ENCODE data around the gene LETMD1. TPM values are rescaled to one million over a fixed set of nuclear protein-coding genes. Genes with fewer than 3 reads are reported as not detected.

The LETMD1 gene
- total and polyA plus RNA-seq, 2 of the 8 experiments (the other 6 are each of a cell fraction or from before 2014, with no cell fraction given): 39.4 to 65.3 TPM

GRCh38 chr12:51077930-51078329, 29.8 kb downstream of the LETMD1 start:
- FAIRE-seq: no peak
- Histone ChIP-seq H3K23me2 (ENCODE audit: low read depth, low read length) (peaks cover 6% of the 10 kb centered on the region), H4K20me1 (replicated peaks in 1 of 2; ENCODE audit: control insufficient read depth in 1 of 2, insufficient read depth in 2 of 2, low read length in 2 of 2) (peaks cover 2 to 8% of the 10 kb centered on the region in 2 experiments), H3K18ac (ENCODE audit: extremely low read depth, low read length) (no peak overlapping the region), H2AK5ac (ENCODE audit: low read depth, low read length) (no peak overlapping the region), H3K36me3 (ENCODE audit: control insufficient read depth in 2 of 4, insufficient read depth in 4 of 4, low read length in 3 of 4) (peaks cover 2 to 12% (median 4%) of the 10 kb centered on the region in 4 experiments; a peak in 5 of 8 replicates), H2BK5ac (ENCODE audit: low read depth, low read length) (no peak overlapping the region), H3K23ac (ENCODE audit: insufficient read length) (no peak overlapping the region), H3K4me1 (replicated peaks in 1 of 4; ENCODE audit: control insufficient read depth in 3 of 4, insufficient read depth in 4 of 4, low read length in 3 of 4) (peaks cover 4 to 6% (median 5%) of the 10 kb centered on the region in 4 experiments; a peak in 4 of 7 replicates), H3K79me2 (ENCODE audit: control insufficient read depth in 1 of 2, insufficient read depth in 2 of 2, low read length in 2 of 2) (peaks cover 9 to 51% of the 10 kb centered on the region in 2 experiments; a peak in 3 of 4 replicates), H3K9ac (replicated peaks in 1 of 4; ENCODE audit: extremely low read depth in 1 of 4, low read depth in 3 of 4, low read length in 3 of 4) (no peak overlapping the region), H3K79me1 (ENCODE audit: low read depth, low read length) (peaks cover 11% of the 10 kb centered on the region), H3K9me3 (ENCODE audit: insufficient read depth in 2 of 2, low read depth in 1 of 2, low read length in 1 of 2) (no peaks in the 10 kb centered on the region), H3K4me2 (ENCODE audit: insufficient read depth in 1 of 2, low read depth in 2 of 2, low read length in 2 of 2) (no peak overlapping the region), H3K27me3 (replicated peaks in 1 of 4; ENCODE audit: control insufficient read depth in 3 of 4, extremely low read depth in 1 of 4, insufficient read depth in 3 of 4, low read length in 3 of 4) (no peaks in the 10 kb centered on the region), H3K27ac (ENCODE audit: low read depth, low read length) (no peak overlapping the region), H2AFZ (ENCODE audit: low read length) (no peak overlapping the region), H2BK12ac (ENCODE audit: low read depth, low read length) (no peak overlapping the region), H4K91ac (replicated peaks; ENCODE audit: insufficient read length, low read length) (no peak overlapping the region), H2BK20ac (ENCODE audit: low read length) (no peak overlapping the region), H4K8ac (ENCODE audit: extremely low read depth, insufficient read depth, low read length) (no peak overlapping the region), H4K5ac (ENCODE audit: insufficient read length, low read depth, low read length) (no peak overlapping the region), H3K14ac (ENCODE audit: insufficient read length) (no peak overlapping the region), H2BK15ac (ENCODE audit: low read length) (no peak overlapping the region), H2BK120ac (replicated peaks; ENCODE audit: low read depth, low read length) (no peak overlapping the region), H3K56ac (replicated peaks; ENCODE audit: insufficient read length, low read depth, low read length) (no peak overlapping the region), H3K4me3 (ENCODE audit: extremely low read depth in 1 of 4, insufficient read depth in 2 of 4, low read depth in 3 of 4, low read length in 4 of 4) (no peak overlapping the region), H3K4ac (replicated peaks; ENCODE audit: insufficient read length, low read depth, low read length) (no peak overlapping the region)
- 81% methylated on average over 5 of the region's 5 CpGs; no CpG with 5 or more reads in 1 of the 2 experiments for WGBS, 2 experiments (ENCODE audit: extremely low coverage in 1 of 2, insufficient coverage in 1 of 2, insufficient read length in 1 of 2, insufficient replicate concordance in 2 of 2, low coverage in 1 of 2, low lambda C conversion rate in 2 of 2, missing lambda C conversion rate in 1 of 2)
- ChIA-PET POLR2A (ENCODE audit: partially characterized antibody) (no interaction called here), CTCF (ENCODE audit: partially characterized antibody) (interaction anchor here (2.9 kb wide), 1 partner anchor 263 kb away, joined by 9 read pairs; no protein-coding TSS in a partner anchor)
- DNase-seq (ENCODE audit: low read depth in 1 of 2, low spot score in 2 of 2): no peak
- TF ChIP-seq ATF2 (IDR thresholded peaks at IDR 0.05; ENCODE audit: low read length) (no peak), CHD2 (IDR thresholded peaks at IDR 0.05; ENCODE audit: low read length) (no peak), TBP (IDR thresholded peaks at IDR 0.05; ENCODE audit: low read depth, low read length) (no peak), KDM4A (IDR thresholded peaks at IDR 0.05; ENCODE audit: low read depth, low read length, severe bottlenecking) (no peak), BRCA1 (IDR thresholded peaks at IDR 0.05; ENCODE audit: low read depth, low read length) (no peak), CBX5 (IDR thresholded peaks at IDR 0.05; ENCODE audit: low read depth, low read length) (no peak), SAP30 (IDR thresholded peaks at IDR 0.05; ENCODE audit: insufficient read depth, insufficient replicate concordance, low read length) (no peak), USF2 (IDR thresholded peaks at IDR 0.05; ENCODE audit: low read length) (no peak), SIN3A (conservative IDR thresholded peaks at IDR 0.05 in 1 of 2, IDR thresholded peaks at IDR 0.05 in 1 of 2; ENCODE audit: low read depth in 1 of 2, low read length in 2 of 2) (no peak), TAF7 (optimal IDR thresholded peaks at IDR 0.05; ENCODE audit: borderline replicate concordance, low read depth, low read length) (no peak), RXRA (IDR thresholded peaks at IDR 0.05; ENCODE audit: insufficient read depth, low read depth, low read length) (no peak)
